NCI-H1417 (cell line): ENCODE data around the gene DHRS9.
A peak's percentile ranks its signal among the peaks of the same experiment; 100 is the strongest.
"Not testable (repeated sequence)": the region's sequence is repeated elsewhere in the genome, so short reads cannot be mapped to it uniquely, and the experiment has no call there.

Experiments
- DNase-seq, 3 experiments: peaks; one replicate each; lab custom pipeline; 2025; lab: John Stamatoyannopoulos, UW

The DHRS9 gene

DNA sequence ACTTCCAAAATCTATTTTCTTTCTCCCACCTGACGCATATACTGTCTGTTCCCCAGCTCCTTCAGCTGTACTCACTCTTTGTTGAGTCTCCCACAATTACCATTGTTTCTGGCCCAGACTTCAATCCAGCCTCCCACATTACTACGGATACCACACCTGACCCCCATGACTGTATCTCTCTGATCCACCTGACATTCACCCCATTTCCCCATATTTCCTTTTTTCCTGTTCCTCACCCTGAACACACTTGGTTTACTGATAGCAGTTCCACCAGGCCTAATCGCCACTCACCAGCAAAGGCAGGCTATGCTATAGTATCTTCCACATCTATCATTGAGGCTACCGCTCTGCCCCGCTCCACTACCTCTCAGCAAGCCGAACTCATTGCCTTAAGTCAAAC lies 64.9 kb downstream of the DHRS9 start:
- not testable (repeated sequence) for DNase-seq

DNA sequence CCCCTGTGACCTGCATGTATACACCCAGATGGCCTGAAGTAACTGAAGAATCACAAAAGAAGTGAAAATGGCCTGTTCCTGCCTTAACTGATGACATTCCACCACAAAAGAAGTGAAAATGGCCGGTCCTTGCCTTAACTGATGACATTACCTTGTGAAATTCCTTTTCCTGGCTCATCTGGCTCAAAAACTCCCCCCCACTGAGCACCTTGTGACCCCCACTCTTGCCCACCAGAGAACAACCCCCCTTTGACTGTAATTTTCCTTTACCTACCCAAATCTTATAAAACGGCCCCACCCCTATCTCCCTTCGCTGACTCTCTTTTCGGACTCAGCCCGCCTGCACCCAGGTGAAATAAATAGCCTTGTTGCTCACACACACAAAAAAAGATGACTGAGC lies 67.1 kb downstream of the DHRS9 start:
- not testable (repeated sequence) for DNase-seq

DNA sequence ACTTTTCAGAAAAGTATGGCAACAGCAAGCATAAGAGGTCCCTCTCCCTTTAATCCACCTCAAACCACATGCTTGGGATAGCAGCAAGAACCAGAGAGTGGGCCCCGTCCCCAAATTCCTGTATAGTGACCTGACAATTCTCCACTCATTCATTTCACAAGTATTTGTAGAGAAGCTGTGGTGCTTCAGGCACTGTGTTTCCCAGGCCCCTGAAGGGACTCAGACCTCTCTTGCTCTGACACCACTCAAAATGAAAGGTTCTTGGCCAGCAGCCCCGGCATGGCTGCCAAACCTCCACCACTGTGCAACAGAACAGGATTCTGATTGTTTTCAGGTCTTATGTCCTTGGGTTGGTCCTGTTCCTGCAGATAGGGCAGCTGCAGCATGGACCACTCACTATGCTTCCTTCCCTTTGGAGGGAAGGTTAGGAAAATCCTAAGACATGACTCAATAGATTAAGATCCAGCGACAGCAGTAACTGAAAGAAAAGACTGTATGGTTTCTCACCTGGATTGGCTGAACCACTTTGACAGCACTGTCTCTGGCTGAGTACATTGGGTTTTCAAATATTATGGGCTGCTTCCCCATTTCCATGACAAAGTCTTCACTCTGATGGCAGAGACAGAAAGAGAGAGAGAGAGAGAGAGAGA lies 67.6 kb downstream of the DHRS9 start:
- no peak for DNase-seq

DNA sequence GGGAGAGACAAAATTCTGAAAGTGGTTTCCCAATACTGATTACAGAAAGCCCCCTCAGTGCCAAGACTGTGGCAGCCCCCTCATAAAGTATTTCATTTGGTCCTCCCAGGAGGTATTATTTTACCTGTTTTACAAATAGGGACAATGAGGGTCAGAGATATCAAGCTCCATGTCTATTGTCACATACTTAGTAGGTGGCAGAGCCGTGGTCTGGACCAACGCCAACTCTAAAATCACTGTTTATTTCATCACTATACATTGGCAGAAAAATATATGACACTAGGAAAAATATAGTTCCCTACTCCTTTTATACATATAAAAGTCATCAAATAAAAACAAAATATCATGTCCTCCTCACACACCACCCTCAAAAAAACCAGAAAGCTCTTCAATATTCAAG lies 68.6 kb downstream of the DHRS9 start:
- DNase-seq: no peak

DNA sequence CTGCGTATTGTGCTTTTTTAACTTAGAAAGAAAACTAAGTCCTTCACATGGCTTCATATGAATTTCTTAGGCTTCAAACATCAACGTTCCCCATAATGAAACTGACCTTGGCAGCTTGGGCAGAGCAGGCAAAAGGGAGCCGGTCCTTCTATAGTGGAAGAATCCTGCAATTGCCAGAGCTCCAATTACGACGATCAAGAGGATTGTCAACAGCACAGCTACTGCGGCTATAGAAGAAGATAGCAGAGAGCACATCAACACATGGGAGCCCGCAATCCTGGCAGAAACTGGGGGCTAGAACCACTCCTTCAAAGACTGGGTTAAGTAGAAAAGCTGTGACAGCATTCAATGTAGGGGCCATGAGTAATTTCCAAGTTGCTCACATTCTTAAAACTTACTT lies 69.8 kb downstream of the DHRS9 start:
- DNase-seq: no peak

DNA sequence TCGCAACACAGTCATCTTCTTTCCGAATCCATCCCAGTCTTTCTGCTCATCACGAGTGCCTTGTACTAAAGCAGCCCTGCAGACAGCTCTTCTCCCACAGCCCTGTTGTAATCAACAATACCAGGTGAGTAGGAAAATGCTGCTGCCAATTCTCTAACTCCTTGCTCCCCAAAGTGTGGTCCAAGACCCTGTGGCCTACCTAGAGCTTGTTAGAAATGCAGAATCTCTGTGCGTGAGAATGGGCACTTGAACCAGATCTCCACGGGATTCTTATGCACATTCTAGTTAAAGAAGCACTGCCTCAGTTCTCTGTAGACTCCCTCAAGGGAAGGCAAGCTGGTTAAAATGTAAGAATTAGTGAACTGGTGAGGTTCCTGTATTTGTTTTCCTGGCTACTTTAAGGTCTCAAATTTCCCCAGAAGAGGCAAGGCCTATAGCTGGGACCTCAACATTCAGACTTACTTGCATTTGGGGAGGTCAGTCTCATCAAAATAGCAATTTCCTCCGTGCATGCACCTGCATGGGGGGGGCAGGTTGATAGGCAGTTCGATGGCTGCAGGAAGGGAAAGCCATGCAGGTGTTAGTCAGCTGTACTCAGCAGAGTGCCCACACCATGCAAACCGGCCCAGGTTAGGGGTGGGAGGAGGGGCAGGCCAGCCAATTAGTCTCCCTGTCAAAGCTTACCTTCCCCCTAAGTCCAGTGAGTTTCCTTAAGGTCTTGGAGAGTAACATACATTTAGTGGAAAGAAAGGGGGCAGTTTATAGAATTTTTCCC lies 70.8 kb downstream of the DHRS9 start:
- DNase-seq: peak in 1 of 3 experiments; percentile 0

DNA sequence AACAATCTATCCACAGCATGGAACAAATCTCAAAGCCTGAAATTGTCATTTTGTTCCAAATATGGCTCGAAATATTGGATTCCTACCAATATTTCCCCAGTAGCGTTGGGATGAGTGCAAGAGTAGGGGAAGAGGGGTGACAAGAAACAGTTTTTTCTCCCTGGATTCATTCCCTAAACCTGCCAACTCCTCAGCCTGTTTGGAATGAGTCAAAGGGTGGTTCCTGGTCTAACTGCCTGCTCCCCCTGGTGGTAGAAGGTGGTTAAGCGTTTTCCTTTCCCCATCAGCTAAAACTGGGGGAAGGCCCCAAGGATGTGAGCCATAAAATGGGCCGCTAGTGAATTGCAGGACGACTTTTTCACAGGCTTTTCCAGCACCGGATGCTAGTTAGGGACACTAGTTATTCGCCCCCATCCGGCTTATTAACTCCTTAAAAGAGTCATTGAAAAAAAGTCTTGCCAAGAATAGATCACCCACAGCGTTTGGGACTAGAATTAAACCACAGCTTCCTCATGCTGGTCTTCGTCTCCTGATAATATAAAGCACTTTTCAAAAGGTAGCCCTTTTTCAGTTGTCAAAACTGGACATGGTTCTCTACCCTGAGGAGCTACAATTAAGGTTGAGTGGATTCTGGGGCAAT lies 72.5 kb downstream of the DHRS9 start:
- DNase-seq: peak in 2 of 3 experiments; percentile 9 to 31

DNA sequence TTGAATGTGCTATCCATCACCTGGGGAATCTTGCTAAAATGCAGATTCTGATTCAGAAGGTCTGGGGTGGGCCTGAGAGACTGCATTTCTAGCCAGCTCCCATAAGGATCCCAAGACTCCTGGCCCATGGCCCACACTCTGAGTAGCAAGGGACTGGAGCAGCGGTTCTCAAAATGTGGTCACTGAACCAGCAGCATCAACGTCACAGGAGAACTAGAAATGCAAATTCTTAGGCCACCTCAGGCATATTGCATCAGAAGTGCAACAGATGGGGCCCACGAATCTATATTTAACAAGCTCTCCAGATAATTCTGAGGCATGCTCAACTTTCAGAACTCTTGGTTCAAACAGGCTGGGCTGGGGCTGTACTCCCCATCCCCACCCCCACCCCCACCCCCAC lies 74.6 kb downstream of the DHRS9 start:
- DNase-seq: no peak
